IPS-18a (cell line): Measurements from ENCODE around the gene LYRM4.

Experiments
- H3K27ac ChIP-seq: one replicate; pipeline ENCODE4 v1.5.1; 2013; ENCODE audit warnings: low read length
- H3K27me3 ChIP-seq: one replicate; pipeline ENCODE4 v1.6.1; 2013; ENCODE audit warnings: mild to moderate bottlenecking, low read length; ENCODE audit not compliant: control insufficient read depth, insufficient read depth
- H3K36me3 ChIP-seq: one replicate; pipeline ENCODE4 v1.6.1; 2013; ENCODE audit warnings: low read depth, low read length; ENCODE audit not compliant: control insufficient read depth
- H3K4me1 ChIP-seq: one replicate; pipeline ENCODE4 v1.6.1; 2013; ENCODE audit warnings: low read depth, low read length; ENCODE audit not compliant: control insufficient read depth
- H3K4me3 ChIP-seq: one replicate; pipeline ENCODE4 v1.5.1; 2013; ENCODE audit warnings: low read length
- H3K9ac ChIP-seq: one replicate; pipeline ENCODE4 v1.6.1; 2013; ENCODE audit warnings: mild to moderate bottlenecking, low read length, moderate library complexity
- H3K9me3 ChIP-seq: one replicate; pipeline ENCODE4 v1.6.1; 2013; ENCODE audit warnings: low read depth, low read length; ENCODE audit not compliant: control insufficient read depth

Gene LYRM4

DNA sequence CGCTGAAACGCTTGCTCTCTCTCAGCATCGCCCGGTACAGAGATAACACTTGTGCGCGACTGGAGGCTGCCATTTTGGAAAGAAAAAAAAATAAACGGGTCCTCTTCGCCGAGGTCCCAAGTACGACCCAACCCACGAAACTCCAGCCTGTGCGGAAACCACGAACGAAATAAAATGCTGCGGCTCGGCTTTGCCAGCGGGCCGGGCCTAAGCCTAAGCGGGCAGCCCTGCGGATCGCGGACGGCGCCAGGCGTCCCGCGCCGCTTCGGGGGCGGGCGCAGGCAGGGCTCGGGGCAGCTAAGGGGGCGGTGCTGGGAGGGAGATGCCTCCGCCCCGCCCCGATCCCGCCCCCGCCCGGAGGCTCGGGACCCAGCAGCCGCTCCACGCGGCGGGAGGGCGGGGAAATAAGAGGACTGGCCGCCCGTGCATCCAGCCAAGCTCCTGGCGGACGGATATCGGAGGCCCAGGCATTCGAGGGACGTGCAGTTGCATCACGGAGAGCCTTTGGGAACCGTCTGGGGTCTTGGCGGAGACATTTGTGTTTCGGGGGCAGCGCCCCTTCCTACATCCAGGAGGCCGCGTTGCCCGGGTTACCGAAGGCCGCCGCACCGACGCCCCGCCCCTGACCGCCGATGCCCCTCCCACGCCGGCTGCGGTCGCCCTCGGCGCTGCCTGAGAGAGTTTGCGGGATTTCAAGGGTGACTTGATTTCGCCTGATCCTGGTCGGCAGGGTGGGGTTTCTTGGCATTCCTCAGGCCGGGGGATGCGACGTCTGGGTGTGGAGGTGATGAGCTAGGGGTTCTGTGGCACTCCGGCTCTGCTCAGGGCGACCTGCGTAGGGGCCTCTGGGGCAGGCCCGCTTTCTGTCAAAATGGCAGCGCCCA, at the start of gene LYRM4, which contains the start of gene FARS2:
LYRM4 (minus strand) TSS at position 290 of the 884 bp plus-strand sequence; CDS start at position 73, 217 bp downstream.
FARS2 (plus strand) TSS at position 853 of the 884 bp plus-strand sequence.
- peaks cover 4% of the 10 kb centered on the region for H3K36me3 ChIP-seq
- H3K27me3 ChIP-seq = no peaks in the 10 kb centered on the region
- H3K9me3 ChIP-seq = no peaks in the 10 kb centered on the region
- H3K4me1 ChIP-seq = no peaks in the 10 kb centered on the region
- H3K9ac ChIP-seq = peak within 1 kb of the TSS; percentile 94
- peak within 1 kb of the TSS; percentile 95 for H3K4me3 ChIP-seq
- H3K27ac ChIP-seq = peak within 1 kb of the TSS; percentile 97

DNA sequence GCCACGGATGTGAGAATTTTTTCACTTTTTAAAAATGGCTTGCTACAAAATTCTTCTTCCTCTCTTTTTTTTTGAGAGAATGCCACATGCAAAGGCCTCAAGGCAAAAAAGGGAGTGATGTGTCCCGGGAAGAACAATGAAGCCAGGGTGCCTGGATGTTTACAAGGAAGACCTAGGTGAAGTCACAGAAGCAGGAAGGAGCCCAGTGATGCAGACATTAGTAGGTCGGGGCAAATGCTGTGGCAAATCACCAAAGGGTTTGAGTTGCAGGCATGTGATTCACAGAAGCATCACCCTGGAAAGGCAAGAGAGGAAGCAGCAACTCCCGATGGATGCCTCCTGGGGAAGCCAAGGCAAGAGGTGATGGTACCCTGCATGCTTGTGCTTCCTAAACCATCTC, 47.3 kb upstream of the LYRM4 start:
- no peak overlapping the region for H3K9ac ChIP-seq
- H3K4me1 ChIP-seq = peaks cover 12% of the 10 kb centered on the region
- H3K27ac ChIP-seq = no peak overlapping the region

DNA sequence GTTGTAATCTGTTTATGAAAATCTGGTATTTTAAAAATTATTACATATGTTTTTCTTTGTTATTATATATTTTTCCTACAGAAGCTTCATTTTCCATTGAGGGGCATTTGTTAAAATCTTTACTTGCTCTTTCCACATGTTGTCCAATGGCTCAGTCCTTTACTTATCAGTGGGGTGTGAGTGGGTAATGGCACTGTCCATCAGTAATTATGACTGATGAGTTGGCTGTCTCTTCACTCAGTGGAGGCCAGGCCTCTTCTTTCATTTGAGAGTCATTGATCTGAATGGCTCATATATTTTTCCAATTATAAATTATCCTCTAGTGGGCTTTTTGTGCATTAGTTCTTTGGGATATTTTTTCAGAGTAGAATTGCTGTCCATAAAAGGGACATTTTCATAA, 46.3 kb upstream of the LYRM4 start:
- H3K4me1 ChIP-seq = peaks cover 9% of the 10 kb centered on the region
- no peaks in the 10 kb centered on the region for H3K36me3 ChIP-seq
- H3K4me3 ChIP-seq = no peak overlapping the region
- no peak overlapping the region for H3K27ac ChIP-seq
- H3K9ac ChIP-seq = no peak overlapping the region
- H3K27me3 ChIP-seq = no peaks in the 10 kb centered on the region
- H3K9me3 ChIP-seq = no peaks in the 10 kb centered on the region

More for the DNA sequence above, 47.3 kb upstream of the LYRM4 start:
- no peak overlapping the region for H3K4me3 ChIP-seq
- no peaks in the 10 kb centered on the region for H3K9me3 ChIP-seq
- no peaks in the 10 kb centered on the region for H3K36me3 ChIP-seq
- no peaks in the 10 kb centered on the region for H3K27me3 ChIP-seq

DNA sequence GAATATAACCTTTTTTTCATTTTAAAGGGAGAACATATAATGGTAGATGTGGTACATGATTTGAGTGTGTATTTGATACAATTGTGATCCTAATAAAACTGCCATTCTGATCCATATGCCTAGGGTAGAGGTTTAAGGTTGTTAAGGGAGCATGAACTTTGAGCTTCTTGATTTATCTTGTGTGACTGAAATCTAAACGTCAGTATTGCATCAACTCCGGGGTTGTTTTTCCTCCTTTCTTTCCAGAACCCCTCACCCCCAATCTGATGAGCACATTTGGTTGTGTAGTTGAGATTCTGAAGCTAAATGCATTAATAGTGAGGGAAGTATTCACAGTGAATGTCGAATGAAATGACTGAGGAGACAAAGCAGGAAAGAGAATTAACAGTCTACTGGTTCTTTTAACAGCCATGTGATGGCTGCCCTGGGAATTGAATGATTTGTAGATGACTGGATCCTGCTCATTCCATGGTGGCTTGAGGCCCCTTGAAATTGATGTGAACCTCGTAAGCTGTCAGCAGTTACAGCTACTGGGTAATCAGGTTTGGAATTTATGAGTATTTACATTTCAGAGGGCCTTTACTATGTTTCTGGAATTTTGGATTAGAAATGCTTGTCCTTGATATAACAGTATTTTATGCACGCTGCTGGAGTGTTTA, 45.3 kb upstream of the LYRM4 start:
- H3K4me1 ChIP-seq = peaks cover 9% of the 10 kb centered on the region
- H3K4me3 ChIP-seq = no peak overlapping the region
- H3K27me3 ChIP-seq = no peaks in the 10 kb centered on the region
- no peak overlapping the region for H3K27ac ChIP-seq
- H3K9me3 ChIP-seq = no peaks in the 10 kb centered on the region
- no peak overlapping the region for H3K9ac ChIP-seq
- H3K36me3 ChIP-seq = no peaks in the 10 kb centered on the region

DNA sequence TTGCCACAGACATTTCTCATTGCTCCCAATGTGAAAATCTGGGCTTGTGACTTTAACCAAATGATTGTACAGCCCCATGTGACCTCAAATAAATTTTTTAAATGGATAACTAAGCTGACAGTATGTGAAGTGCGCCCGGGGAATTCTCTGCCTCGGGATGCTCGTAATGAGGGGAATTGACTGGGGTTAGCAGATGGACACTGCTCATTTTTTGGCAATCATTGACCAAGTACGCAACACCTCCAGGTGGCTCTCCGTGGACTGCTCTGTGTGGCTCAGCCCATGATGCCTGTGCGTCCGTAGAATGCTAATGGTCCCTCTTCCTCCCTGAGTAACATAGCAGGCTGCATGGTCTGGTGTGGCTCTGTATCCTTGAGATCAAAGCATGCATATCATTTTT, 42.9 kb upstream of the LYRM4 start:
- Histone ChIP-seq H3K27me3 (no peaks in the 10 kb centered on the region), H3K9ac (no peak overlapping the region), H3K27ac (no peak overlapping the region), H3K36me3 (no peaks in the 10 kb centered on the region), H3K9me3 (no peaks in the 10 kb centered on the region), H3K4me3 (no peak overlapping the region), H3K4me1 (peaks cover 9% of the 10 kb centered on the region)

DNA sequence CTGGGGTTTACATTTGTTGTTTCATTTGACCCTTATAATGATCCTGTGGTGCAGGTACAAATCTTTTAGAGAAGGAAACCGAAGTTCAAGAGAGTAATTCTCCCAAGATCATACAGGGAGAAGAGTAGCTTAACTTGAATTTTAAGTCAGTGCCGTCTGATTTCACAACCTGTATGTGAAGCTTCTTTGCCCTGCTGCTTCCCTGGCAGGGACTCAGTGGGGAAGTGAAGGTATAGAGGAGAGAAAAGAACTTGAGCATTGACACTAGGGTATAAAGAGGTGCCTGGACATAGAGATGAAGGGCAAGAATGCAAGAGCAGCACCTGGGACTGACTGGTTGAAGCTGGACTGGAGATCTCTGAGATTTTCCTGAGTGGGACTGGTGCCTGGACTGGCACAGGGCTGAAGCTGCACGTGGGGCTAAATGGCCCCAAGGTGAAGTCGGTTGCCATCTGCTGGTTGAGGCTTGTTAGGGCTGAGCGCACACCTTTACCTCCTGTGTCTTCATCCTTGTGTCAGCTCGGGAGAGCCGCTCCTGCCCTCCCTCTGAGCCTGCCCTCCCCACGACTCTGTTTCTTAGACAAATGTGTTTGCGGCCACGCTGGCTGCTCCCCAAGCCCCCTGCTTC, 42.4 kb upstream of the LYRM4 start:
- H3K9ac ChIP-seq = no peak overlapping the region
- H3K4me3 ChIP-seq = no peak overlapping the region
- H3K27ac ChIP-seq = no peak overlapping the region
- H3K27me3 ChIP-seq = no peaks in the 10 kb centered on the region
- H3K4me1 ChIP-seq = peaks cover 9% of the 10 kb centered on the region
- H3K36me3 ChIP-seq = no peaks in the 10 kb centered on the region
- H3K9me3 ChIP-seq = no peaks in the 10 kb centered on the region

DNA sequence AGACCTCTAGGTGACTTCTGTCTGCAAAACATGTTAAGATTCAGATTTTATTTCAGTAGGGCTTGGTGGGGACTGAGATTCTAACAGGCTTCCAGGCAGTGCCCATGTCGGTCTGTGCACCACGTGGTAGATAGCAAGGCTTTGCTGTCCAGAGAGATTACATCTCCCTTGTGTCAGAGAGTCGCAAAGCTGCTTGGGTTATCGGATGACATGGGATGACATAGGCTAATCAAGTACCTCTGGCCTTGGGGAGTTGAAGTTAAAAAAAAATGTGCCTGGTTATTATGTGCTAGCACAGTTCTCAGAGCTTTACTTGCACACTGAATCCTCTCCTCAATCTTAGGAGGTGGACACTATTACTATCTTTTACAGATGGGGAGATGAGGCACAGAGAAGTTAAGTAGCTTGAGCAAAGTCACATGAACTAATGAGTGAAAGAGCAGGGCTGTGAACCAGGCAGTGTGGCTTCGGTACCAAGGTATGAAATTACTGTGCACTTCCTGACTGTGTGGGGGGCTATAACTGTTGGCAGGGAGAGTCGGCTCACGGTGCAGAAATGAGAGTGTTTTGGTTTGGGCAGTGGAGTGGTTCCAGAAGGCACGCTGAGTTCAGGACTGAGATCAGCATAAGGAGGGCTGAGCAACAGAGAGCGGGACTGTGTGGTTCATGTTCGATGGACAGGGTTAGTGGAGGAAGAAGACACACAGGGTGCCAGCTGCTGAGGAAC, 41.6 kb upstream of the LYRM4 start:
- Histone ChIP-seq H3K36me3 (no peaks in the 10 kb centered on the region), H3K9me3 (no peaks in the 10 kb centered on the region), H3K9ac (no peak overlapping the region), H3K4me1 (peaks cover 9% of the 10 kb centered on the region), H3K4me3 (no peak overlapping the region), H3K27ac (no peak overlapping the region), H3K27me3 (no peaks in the 10 kb centered on the region)

DNA sequence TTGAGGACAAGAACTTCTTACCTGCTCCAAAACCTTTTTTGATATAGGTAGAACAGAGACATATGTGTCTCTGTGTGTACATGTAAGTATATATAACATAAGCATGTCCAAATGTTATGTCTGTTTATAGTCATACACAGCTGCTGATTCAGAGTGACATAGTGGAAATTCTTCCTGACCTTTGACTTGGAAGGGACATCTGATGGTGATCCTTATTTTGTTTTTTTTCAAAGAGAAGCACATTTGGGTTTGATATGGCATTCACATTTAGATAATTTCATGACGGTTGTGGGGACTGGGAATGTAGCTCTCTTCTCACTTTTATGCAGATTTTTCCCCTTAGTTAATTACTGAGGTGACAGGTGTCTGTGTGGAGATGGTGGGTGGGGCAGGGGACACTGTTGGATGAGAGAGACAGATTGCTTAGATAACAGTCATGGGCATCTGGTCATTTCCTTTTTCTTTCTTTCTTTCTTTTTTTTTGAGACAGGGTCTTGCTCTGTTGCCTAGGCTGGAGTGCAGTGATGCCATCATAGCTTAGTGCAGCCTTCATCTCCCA, 39.5 kb upstream of the LYRM4 start:
- no peaks in the 10 kb centered on the region for H3K27me3 ChIP-seq
- H3K36me3 ChIP-seq = no peaks in the 10 kb centered on the region
- H3K9ac ChIP-seq = no peak overlapping the region
- peaks cover 9% of the 10 kb centered on the region for H3K4me1 ChIP-seq
- H3K27ac ChIP-seq = no peak overlapping the region
- no peak overlapping the region for H3K4me3 ChIP-seq
- H3K9me3 ChIP-seq = no peaks in the 10 kb centered on the region

DNA sequence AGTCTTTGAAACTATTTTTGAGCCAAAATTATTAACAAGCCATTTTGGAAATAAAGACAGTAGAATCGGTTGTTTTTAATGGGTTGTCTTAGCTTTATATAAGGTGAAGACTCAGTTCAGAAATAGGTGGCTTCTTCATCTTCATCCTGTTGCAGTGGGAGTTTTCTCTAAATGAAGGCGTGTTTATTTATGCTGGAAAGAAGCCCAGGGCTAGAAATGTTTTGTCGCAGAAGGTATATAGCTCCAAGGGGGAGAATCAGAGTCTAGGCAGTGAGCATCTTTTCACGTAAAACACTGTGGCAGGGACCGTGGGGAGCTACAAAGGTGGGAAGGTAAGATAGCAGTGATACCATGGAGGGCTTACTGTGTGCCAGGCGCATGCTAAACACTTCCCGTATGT, 34.9 kb upstream of the LYRM4 start:
- Histone ChIP-seq H3K4me3 (no peak overlapping the region), H3K27ac (no peak overlapping the region), H3K9me3 (no peaks in the 10 kb centered on the region), H3K9ac (no peak overlapping the region), H3K36me3 (no peaks in the 10 kb centered on the region), H3K4me1 (no peaks in the 10 kb centered on the region), H3K27me3 (no peaks in the 10 kb centered on the region)

DNA sequence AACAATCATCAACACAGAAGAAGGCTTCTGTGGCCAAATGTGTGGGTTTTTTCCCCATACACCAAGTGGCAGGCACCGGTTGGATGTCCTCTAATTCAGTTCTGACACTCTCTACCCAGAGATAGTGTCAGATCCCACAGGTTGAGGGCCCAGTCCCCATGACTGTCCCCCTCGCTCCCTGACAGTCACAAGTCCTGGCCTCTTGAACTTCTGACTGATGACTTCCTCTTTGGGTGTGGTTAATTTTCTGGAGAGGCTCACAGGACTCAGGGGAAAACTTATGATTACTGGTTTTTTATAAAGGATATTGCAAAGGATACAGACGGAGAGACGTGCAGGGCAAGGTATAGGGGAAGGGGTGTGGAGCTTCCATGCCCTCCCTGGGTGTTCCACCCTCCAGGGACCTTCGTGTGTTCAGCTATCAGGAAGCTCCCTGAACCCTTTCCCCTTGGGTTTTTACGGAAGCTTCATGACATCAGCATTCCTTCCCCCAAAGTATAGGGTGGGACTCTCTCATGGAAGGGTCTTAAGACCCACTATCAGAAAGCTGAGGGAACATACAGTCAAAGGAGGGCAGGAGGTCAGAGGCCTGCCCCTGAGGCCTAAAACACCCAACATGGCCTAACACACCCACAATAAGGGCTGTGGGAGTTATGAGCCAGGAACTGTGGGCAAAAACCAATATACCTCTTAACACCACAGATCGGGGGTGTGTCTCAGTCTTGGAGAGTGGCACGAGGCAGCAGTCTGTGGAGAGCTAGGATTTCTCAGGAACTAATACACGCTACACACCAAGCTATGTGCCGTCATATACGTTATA, 33.9 kb upstream of the LYRM4 start:
- Histone ChIP-seq H3K4me1 (no peaks in the 10 kb centered on the region), H3K9ac (no peak overlapping the region), H3K27ac (no peak overlapping the region), H3K36me3 (no peaks in the 10 kb centered on the region), H3K9me3 (no peaks in the 10 kb centered on the region), H3K4me3 (no peak overlapping the region), H3K27me3 (no peaks in the 10 kb centered on the region)
